HG02938 (cell line): ENCODE results near the gene PACRG.

Experiments
- ATAC-seq: cut with Tn5 transposase; IDR thresholded peaks from one replicate; pipeline ENCODE4 v1.9.1; 2021; ENCODE audit warnings: mild to moderate bottlenecking, moderate library complexity; ENCODE audit not compliant: unreplicated experiment

The PACRG gene

GRCh38 chr6:163260111-163260895 lies 532.5 kb downstream of the PACRG start:
- no peak for ATAC-seq

- ATAC-seq: no peak
Measured at GRCh38 chr6:163260911-163261310, 533.1 kb downstream of the PACRG start.

- ATAC-seq: no peak
Measured at GRCh38 chr6:163261361-163261760, 533.6 kb downstream of the PACRG start.

- no peak for ATAC-seq
Measured at GRCh38 chr6:163262080-163262479, 534.3 kb downstream of the PACRG start.

- ATAC-seq: no peak
Measured at GRCh38 chr6:163263196-163263595, 535.4 kb downstream of the PACRG start.

- no peak for ATAC-seq
Measured at GRCh38 chr6:163263998-163264661, 536.4 kb downstream of the PACRG start.

- no peak for ATAC-seq
Measured at GRCh38 chr6:163264662-163265035, 536.9 kb downstream of the PACRG start.

GRCh38 chr6:163281634-163282033 lies 553.9 kb downstream of the PACRG start:
- no peak for ATAC-seq

GRCh38 chr6:163282672-163283071 lies 554.9 kb downstream of the PACRG start:
- ATAC-seq: no peak

- no peak for ATAC-seq
Measured at GRCh38 chr6:163284151-163284550, 556.4 kb downstream of the PACRG start.

GRCh38 chr6:163285691-163286090 lies 557.9 kb downstream of the PACRG start:
- no peak for ATAC-seq

- no peak for ATAC-seq
Measured at GRCh38 chr6:163287626-163288025, 559.9 kb downstream of the PACRG start.

GRCh38 chr6:163288066-163288465 lies 560.3 kb downstream of the PACRG start:
- ATAC-seq: no peak

- no peak for ATAC-seq
Measured at GRCh38 chr6:163288915-163289314, 561.1 kb downstream of the PACRG start.

- no peak for ATAC-seq
Measured at GRCh38 chr6:163289447-163289846, 561.7 kb downstream of the PACRG start.

- ATAC-seq: no peak
Measured at GRCh38 chr6:163290545-163291274, 562.9 kb downstream of the PACRG start.

GRCh38 chr6:163291622-163292021 lies 563.8 kb downstream of the PACRG start:
- no peak for ATAC-seq

- ATAC-seq: no peak
Measured at GRCh38 chr6:163293286-163293685, 565.5 kb downstream of the PACRG start.

- ATAC-seq: no peak
Measured at GRCh38 chr6:163294734-163295133, 567.0 kb downstream of the PACRG start.

- no peak for ATAC-seq
Measured at GRCh38 chr6:163296835-163297519, 569.2 kb downstream of the PACRG start.
